Activated T-cell treated with anti-CD3 and anti-CD28 coated beads, Interleukin-2, amount 50 U/mL, for 1 hour (primary cell): ENCODE data around the gene ADAM10.

Source experiments
- DNase-seq: peaks from one replicate; pipeline ENCODE4 v3.0.0-alpha.2; 2020

ADAM10 gene

DNA sequence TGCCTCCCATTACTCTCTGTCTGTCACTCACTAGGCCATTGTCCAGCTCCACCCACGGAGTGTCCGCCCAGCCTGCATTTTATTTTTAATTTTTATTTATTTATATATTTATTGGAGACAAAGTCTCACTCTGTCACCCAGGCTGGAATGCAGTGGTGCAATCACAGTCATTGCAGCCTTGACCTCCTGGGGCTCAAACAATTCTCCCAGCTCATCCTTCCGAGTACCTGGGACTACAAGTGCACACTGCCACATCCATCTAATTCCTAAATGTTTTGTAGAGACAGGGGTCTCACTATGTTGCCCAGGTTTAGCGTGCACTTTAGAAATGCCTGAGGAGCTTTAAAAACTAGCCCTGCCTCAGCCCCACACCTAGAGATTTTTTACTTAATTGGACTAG lies 176.2 kb downstream of the ADAM10 start:
- no peak for DNase-seq

DNA sequence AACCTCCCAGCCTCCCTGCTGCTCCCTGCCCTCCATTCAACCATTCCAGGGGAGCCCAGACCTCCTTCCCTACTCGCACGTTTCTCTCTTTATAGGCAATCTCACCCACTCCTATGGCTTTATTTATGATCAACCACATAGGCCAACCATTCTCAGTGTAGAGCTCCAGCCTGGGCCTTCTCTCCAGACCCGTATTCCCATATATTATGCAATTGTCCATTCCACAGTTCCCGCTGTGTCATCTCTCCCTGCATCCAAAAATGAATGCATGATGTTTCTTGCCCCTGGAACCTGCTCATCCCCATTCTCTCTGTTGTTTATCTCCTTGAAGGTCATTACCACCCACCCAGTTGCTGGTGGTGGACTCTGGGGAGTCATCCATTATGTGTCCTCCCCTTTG lies 177.0 kb downstream of the ADAM10 start:
- DNase-seq, result no peak

DNA sequence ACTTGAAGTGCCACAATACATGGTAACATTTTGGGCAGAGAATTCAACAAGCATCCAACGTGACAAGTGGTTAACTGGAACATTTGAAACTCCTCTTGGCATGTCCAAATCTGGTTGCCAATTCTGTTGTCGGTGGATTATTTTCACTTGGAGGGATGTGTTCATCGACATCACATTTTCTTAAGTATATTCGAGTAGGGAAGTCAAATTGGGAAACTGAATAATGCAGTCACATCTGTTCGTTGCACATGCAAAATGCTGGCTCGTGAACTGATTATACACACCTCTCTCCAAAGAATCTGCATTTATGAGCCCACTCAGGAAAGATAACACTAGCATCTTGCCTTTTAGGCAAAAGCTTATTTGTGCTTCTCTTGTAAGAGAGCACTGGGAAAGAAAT lies 178.0 kb downstream of the ADAM10 start:
- DNase-seq, result no peak

DNA sequence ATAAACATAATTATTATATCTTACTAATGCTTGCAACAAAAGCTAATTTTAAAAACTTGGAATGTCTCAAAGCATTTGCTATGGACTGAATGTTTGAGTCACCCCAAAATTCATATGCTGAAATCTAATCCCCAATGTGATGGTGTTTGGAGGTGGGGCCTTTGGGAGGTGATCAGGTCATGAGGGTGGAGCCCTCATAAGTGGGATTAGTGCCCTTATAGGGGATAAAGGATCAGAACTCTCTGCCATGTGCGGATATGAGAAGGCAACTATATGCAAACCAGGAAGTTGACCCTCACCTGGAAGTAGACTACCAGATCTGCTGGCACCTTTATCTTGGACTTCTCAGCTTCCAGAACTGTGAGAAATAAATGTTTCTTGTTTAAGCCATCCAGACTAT lies 180.1 kb downstream of the ADAM10 start:
- DNase-seq, result no peak

DNA sequence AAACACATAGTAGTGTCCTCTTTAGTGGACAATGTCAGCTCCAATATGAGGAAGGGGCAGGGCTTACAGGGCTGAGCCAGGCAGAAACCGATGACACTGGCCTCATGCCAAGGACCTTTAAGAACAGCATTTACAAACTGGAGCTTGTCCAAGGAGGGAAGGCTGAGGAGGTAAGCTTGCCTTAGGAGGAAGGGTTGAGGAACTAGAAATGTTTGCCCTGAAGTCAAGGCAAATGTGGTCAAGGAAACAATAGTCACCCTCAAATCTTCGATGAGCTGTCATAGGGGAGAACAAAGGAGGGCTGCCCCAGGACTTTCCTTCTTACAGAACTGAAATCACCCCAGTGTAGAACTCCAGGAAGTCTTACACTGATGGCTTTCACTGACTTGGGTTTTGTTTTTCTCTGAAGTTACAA lies 181.3 kb downstream of the ADAM10 start:
- no peak for DNase-seq

DNA sequence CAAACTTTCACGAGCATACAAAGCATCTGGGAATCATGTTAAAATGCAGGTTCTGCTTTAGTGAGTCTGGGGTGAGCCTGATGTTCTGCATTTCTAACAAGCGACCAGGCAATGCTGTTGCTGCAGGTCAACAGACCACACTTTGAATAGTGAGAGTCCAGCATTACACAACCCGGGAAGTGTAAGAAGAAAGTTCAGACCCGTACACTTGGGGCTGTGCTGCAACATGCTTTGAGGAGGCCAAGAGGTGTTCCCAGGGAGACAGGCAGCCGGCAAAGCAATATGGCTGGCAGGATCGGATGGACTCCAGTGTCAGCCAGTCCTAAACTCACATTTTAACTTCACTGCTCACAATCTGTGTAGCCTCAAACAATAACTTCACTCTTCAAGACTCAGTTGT lies 183.5 kb downstream of the ADAM10 start:
- no peak for DNase-seq

DNA sequence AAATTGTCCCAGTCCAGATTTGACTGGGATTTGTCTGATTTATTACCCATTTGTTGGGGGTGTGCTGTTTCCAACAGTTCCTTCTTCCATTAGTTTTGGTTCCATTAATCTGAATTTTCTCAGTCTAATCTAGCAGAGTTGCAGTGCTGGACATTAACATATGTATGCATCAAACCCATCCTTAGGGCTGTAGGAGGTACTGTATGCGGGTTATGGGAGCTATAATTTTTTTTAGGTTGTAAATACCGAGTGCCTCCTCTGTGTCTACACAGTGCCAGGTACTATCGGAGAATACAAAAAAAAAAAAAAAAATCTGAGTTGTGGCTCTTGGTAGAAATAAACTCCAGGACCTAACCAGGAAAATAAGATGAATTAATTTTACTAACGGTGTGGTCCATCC lies 183.9 kb downstream of the ADAM10 start:
- no peak for DNase-seq

DNA sequence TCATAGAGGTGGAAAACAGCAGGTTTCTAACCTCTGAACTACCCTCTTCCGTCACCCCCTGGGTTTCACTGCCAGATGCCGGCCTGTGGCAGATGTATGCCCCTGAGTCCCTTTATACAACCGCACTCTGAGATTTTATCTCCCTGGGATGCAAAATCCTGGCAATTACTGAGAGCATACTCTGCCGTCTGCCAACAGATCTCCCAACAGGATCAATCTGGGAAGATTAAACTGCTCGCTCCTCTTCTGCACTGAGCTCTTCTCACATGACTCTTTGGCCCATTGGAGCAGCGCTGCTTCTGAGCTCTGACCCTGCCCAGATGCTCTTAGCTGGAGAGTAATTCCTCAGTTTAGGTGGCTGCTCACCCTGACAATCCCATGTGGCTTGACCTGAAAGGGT lies 184.5 kb downstream of the ADAM10 start:
- no peak for DNase-seq

DNA sequence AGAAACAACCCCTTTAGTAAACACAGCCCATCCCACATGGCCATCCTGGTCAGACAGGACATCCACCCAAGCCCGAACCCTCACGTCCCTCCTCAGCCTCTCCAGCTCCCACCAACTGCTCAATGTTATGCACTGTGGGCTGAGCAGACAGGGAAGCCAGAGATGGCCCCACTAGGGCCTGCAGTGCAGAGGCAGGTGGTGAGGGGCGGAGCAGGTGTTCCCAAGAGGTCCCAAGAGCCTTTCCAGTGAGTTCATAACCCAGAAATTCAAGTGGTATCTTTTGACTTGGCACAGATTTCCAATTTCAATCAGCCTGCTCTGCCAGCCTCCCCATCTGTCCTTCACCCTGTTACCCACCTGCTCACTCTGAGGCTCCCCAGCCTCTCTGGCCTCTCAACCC lies 187.4 kb downstream of the ADAM10 start:
- no peak for DNase-seq

DNA sequence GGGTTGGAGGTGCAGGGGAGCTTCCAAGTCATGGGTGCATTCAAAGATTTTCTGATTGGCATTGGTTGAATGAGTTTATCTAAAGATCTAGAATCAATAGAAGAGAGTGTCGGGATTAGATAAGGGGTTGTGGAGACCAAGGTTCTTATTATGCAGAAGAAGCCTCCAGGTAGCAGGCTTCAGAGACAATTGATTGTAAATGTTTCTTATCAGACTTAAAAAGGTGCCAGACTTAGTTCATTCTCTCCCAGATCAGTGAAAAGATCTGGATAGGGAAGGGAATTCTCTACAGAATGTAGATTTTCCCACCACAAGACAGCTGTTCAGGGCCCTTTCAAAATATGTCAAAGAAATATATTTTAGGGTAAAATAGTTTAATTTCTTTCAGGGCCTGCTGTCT lies 188.2 kb downstream of the ADAM10 start:
- DNase-seq, result no peak

DNA sequence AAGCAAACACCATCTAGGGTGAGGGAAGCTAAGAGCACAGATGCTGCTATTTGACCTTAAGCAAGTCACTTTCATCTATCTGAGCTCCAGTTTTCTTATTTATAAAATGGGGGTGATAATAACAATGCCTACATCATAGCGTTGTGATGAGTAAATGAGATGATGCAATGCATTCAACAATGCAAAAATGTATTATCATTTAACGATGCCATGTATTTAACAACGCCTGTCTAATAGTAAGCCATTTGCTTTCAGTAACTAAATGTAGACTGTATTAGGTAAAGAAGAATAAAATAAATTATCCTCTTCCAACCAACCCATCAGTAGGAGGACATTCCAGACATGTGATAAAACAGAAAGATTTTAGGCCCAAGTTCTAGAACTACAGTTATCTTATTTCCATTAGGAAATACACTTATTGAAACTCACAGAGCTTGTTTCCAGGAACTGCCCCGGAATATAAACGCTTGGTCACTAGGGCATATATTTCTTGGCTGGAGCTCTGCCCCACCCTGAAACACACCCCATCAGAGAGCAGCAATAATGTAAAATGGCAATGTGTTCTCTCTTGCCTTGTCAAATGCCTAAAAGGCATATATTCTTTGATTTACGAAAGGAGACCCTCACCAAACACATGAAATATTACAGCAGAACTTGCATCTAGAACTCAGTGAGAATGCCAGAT lies 189.5 kb downstream of the ADAM10 start:
- DNase-seq, result no peak

DNA sequence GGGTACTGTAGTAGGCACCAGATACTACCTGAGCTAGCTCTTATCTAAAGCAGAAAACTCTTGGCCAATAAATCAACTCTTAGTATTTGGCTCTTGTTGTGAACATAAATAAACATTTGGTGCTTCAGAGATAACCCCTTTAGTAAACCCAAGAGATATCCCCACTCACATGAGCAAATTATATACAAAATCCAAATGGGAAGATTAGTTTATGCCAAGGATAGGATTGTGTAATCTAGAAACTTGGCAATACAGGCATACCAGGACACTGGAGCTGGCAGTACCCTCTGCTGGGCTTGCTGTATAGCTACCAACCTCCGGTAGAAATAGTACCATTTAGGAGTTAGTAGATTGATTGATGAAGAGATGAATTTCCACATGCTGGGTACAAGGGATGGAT lies 190.7 kb downstream of the ADAM10 start:
- no peak for DNase-seq

DNA sequence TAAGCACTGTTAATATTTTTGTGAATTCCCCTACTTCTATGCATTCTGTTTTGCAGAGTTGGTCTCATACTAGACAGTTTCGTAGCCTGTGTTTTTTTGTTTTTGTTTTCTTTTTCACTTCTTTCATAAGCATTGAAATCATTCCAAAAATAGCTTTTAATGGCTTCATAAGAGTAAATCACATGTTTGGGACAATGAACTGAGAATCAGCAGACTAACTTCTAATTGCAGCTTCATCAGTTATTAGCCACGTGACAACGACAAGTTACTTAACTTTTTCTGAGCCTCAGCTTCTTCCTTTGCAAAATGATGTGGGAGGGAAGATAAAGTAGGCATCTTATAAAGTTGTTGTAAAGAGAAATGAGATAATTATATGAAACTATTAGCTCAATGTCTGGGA lies 193.0 kb downstream of the ADAM10 start:
- DNase-seq, result no peak

DNA sequence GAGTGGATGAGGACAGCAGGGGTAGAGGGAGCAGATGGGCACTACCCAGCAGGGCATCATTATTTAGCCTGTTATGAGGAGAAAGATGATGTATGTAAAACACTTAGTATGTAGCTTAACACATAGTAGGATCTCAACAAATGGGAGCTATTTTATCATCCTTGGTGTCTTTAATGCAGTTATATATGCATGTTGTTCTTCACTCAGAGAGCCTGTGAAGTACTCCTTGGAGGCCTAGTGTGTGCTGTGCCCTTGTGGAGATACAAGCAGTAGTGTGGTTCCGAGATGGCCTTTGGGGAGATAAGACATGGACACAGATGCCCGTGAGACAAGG lies 193.5 kb downstream of the ADAM10 start:
- no peak for DNase-seq

DNA sequence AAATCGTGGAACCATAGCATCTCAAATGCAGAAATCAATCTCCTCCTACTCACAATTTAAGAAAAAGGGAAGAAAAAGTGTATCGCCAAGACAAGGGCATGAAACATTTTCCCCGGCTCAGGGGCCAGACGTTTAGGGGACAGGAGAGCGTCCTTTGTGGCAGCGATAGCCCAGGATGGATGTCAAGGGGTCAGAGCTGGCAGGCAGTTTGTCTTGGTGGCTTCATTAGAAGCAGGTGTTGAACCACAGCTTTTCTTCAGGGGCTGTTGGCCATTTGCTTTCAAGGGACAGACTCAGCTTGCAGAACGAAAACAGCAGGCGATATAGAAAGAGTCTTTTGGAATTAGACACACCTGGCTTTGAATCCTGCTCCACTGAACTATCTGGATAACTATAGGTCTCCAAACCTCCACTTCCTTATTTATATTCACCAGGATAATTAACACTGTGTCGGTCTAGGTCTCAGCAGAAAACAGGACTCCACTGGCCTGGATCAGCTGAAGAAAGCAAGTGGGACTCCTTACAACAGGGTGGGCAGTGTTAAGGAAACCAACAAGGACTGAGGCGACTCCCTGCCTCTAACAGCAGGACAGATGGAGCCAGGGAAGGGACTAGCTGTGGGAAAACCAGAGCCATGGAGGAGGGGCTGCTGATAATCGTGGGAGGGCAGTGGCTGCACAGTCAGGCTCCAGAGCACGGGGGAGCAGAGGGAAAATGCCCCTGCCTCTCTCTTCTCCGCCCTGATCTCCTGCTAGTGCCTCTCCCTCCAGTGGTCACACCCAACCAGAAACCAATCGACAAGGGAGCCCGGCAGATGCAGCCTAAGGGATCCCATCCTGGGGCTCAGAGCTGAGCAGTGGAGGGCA lies 194.1 kb downstream of the ADAM10 start:
- no peak for DNase-seq

DNA sequence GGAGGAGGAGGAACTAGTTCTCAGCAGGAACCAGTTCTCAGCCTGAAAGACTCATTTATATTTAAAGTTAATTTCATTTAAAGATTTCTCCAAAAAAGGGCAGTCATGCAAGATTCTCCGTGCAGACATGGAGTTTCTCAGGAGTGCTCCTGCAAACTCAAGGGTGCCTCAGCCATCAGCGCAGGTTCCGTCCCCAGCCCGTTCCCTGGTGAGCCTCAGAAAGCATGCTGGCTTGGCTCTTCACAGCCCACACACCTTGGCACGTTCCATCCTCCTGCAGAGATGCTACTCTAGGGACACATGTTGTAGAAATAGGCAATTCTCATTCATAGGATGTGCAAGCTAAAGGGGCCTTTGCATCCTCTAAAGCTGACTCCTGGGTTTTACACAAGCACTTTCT lies 194.7 kb downstream of the ADAM10 start:
- DNase-seq, result no peak

DNA sequence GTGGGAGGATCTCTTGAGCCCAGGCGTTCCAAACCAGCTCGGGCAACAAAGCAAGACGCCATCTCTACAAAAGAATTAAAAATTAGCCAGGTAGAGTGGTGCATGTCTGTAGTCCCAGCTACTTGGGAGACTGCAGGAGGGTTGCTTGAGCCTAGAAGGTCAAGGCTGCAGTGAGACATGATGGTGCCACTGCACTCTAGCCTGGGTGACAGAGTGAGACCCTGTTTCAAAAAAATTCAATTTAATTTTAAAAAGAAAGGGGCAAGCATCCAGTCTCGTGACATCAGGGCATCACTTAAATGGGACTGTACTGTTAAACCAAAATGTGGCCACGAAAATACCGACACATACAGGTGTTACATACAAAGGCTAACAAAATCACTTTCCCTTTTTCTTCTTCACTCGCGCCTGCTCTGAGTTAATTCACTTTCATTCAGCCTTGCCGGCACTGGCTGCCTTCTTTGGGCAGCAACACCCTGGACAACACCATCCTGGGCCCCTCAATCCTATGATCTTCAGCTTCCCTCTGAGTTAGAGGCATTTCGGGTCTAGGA lies 196.1 kb downstream of the ADAM10 start:
- DNase-seq, result no peak

DNA sequence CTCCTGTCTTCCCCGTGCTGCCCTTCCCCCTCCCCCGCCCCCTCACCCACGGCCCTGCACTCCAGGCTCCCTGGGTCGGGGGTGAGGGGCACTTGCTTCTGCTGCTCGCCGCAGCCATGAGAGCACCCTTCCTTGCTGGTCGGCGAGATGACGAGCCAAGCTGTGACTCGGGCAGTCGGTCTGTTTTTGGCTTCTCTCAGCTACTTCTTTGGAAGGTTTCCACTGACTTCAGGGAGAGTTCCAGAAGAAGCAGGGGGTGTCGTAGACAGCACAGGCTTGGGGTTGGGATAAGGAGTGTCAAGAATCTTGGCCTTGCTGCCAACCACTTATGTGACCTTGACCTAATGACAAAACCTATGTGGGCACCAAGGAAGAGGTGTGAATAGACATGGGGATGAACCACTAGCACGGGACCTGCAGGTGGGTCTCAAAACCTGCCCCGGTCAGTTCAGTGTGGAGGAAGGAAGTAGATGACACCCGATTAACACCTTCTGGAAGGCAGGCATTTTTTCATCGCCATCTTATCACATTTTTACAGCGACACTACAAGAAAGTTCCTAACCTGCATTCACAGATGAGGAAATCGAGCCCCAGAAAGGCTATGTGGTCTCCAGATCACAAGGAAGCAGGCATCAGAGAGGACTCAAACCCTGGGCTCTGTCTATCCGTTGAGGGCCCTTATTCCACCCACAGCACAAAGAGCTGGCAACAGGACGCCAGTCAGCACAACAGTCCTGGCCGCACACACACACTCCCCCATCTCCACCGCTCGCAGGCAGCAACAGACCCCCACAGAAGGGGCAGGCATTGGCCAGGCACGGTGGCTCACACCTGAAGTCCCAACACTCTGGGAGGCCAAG lies 196.8 kb downstream of the ADAM10 start:
- DNase-seq, result no peak

DNA sequence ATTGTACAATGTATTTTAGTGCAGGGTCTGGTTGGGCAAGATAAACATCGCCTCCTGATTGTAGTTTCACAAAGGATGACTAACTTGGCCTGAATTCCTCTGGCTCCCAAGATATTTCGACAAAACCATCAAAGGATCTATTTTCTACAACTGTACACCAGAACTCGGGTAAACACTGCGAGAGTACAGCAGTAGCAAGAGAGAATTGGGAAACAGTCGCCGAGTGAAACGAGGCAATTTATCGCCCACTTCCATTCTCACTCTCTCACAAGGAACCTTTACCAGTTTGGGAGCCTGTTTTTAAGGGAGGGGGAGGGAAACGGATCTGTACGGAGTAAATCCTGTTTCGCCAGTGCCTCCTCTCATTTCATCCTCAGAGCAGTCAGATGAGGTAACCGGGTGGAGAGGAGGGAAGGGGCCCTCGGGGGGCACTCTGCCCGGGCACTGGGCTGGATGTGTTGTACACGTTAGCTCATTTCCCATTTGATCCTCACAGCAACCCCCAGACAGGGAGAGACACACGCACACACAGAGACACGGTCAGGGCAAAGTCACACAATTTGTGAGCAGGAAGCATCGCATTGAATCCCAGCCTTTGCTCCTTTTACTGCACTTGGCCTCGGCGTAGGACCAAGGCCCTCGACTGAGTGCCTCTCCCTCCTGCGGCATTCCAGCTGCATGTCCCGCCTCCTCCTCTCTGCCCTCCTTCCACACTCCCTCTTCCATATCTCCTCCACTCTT lies 197.6 kb downstream of the ADAM10 start:
- DNase-seq, result no peak

DNA sequence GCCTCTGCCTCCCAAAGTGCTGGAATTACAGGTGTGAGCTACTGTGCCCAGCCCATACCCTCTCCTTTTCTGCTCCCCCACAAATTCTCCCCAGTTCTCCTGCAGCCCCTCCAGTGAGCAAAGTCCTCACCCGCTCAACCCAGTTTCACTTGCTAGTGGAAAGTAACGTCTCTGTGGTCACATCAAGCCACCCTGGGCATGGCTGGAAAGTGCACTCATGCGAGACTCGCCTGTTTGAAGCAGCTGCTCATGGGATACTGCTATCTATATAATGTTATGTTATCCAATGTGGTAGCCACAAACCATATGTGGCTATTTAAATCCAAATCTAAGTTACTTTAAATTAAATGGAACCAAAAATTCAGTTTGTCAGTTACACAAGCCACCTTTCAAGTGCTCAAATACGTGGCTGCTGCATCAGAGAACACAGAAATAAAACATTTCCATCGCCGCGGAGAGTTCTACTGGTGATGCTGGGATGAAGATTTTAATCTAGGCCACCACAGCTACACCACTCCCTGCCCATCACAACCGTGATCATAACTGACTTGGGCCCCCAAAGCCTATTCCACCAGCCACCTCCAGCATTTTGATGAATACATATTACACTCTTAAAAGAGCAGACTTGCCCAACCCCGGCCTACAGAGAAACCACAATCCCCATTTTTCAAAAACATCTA lies 198.3 kb downstream of the ADAM10 start:
- DNase-seq, result no peak

DNA sequence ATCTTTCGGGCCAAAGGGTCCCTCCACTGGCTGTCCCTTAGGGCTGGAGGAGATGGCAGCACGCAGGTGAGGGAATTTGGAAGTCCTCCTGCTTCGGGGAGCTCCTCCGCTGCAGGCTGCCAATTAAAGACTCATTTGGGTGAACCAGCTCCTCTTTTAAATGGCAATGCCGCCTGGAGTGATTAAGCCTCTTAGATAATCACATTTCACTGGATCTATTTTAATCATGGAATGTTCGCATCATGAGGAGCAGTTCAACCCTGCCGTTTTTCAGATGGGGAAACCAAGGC lies 199.8 kb downstream of the ADAM10 start:
- DNase-seq, result no peak

DNA sequence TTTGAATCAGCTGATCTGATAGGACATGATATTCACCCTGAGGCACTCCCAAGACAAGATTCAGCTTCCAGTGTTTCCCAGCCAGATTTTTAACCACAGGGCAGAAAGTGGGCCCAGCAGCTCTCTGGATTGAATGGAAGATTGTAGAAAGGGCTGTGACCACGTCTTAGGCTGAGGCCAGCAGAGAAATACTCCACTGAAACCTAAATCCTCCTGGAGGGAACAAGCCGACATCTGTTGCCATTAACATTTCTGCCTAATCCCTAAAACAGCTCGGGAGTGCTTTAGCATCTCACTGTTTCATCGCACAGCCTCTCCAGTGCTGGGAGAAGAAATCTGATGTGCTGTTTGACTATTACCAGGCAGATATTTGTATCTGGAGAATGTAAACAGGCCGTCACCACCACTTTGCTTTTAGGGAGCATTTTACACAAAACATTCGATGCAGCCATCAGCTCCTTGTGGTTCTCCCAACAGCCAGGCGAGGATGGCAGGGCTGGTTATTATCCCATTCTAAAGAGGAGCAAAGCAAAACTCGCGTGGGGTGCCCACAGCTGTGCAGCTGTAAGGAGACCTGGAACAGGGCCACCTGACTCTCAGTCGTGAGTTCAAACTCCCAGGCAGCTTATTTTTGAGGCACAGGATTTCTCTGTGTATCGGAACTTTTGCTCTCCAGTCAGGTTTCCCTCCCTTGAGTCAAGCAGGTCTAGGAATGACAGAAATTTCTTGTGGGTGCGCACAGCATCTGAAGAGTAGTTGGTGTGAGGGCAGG lies 200.3 kb downstream of the ADAM10 start:
- DNase-seq, result no peak
